Muscle of leg (tissue), 11 donors: ENCODE data around the gene SPATA1. TPM values are rescaled to one million over a fixed set of nuclear protein-coding genes. Genes with fewer than 3 reads are reported as not detected.
"Not testable (repeated sequence)": the region's sequence is repeated elsewhere in the genome, so short reads cannot be mapped to it uniquely, and the experiment has no call there.

Experiments
- DNase-seq: peaks from one replicate; pipeline ENCODE4 v3.0.0; 2013
- H3K27ac ChIP-seq: one replicate; pipeline ENCODE4 v1.5.1; 2013; ENCODE audit warnings: mild to moderate bottlenecking, low read length, control low read depth
- H3K27me3 ChIP-seq: one replicate; pipeline ENCODE4 v1.6.1; 2013; ENCODE audit warnings: low read length; ENCODE audit not compliant: control insufficient read depth, insufficient read depth
- H3K36me3 ChIP-seq: one replicate; pipeline ENCODE4 v1.6.1; 2013; ENCODE audit warnings: low read length; ENCODE audit not compliant: control insufficient read depth, insufficient read depth
- H3K4me1 ChIP-seq: one replicate; pipeline ENCODE4 v1.6.1; 2013; ENCODE audit warnings: low read length; ENCODE audit not compliant: control insufficient read depth, insufficient read depth
- H3K4me3 ChIP-seq: one replicate; pipeline ENCODE4 v1.5.1; 2013; ENCODE audit warnings: low read length, control low read depth
- H3K9me3 ChIP-seq: replicated peaks from 2 replicates; pipeline ENCODE4 v1.6.1; 2013; ENCODE audit warnings: low read depth, low read length; ENCODE audit not compliant: control insufficient read depth
- WGBS: methylation state at CpG from one replicate; pipeline ENCODE4 v1.1.5; 2013; ENCODE audit warnings: missing lambda C conversion rate; ENCODE audit not compliant: insufficient coverage; 5-methylcytosine and 5-hydroxymethylcytosine counted together
- polyA plus RNA-seq, 8 donors: library from polyadenylated mRNA; unstranded; fragments of 120-200 nt; gene quantifications; one replicate each; pipeline versions ENCODE4 v1.2.1 to v1.2.3, GENCODE V29; 2013; ENCODE audit warnings: inconsistent platforms in 1 of 8, low replicate concordance in 1 of 8; ENCODE audit not compliant: insufficient read length in 8 of 8, insufficient read depth in 1 of 8
- total RNA-seq: library from RNA; stranded (reverse); fragments of 120-200 nt; gene quantifications from one replicate; pipeline ENCODE4 v1.2.4, GENCODE V29; 2013

SPATA1 gene
- total and polyA plus RNA-seq, 9 donors: 0.49 to 3.0 (median 1.8) TPM

DNA sequence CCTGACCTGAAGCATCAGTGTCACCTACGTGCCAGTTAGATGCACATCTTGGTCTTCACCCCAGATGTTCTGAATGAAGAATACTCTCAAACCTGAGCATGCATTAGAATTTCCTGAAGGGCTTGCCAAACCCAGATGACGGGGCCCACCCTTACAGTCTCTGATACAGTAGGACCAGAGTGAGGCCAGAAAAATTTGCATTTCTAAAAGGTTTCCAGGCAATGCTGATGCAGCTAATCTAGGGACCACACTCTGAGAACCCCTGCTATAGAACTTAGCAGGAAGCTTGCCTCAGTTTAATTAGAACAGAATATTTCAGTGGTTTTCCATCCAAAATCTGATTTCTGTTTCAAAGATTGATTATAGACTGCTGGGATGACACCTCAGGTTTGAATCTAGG lies 77.9 kb downstream of the SPATA1 start:
- no peak for DNase-seq
- Histone ChIP-seq H3K36me3 (no peaks in the 10 kb centered on the region), H3K4me3 (no peak overlapping the region), H3K27ac (no peak overlapping the region), H3K9me3 (peaks cover 2% of the 10 kb centered on the region), H3K4me1 (no peaks in the 10 kb centered on the region), H3K27me3 (peaks cover 2% of the 10 kb centered on the region)
- WGBS: 69% methylated on average over 2 of the region's 2 CpGs

DNA sequence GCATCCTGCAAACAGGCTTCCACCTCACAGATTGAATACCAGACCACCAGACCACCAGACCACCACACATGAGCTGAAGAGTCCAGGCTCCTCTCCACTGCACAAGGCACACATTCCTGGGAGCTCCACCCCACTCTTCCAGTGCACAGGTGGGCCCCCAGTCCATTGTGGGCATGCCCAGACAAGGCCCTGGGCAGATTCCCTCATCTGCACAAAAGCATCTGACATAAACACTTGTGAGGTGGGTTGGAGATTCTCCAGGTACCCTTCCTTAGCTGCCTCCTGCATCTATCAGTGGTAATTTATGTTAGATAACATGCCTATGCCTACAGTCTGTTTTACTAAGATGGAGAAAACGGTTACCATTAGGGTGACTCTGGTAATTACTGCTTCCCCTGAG lies 79.6 kb downstream of the SPATA1 start:
- no peak for DNase-seq
- H3K4me3 ChIP-seq: no peak overlapping the region
- H3K4me1 ChIP-seq: no peaks in the 10 kb centered on the region
- no peak overlapping the region for H3K27ac ChIP-seq
- no peaks in the 10 kb centered on the region for H3K36me3 ChIP-seq
- H3K27me3 ChIP-seq: peaks cover 4% of the 10 kb centered on the region
- WGBS: 83% methylated on average over 1 of the region's 1 CpG
- peaks cover 2% of the 10 kb centered on the region for H3K9me3 ChIP-seq

- no peak overlapping the region for H3K4me3 ChIP-seq
- H3K27me3 ChIP-seq: peaks cover 4% of the 10 kb centered on the region
- H3K27ac ChIP-seq: no peak overlapping the region
- no peak for DNase-seq
- no peaks in the 10 kb centered on the region for H3K4me1 ChIP-seq
- peaks cover 2% of the 10 kb centered on the region for H3K9me3 ChIP-seq
- no peaks in the 10 kb centered on the region for H3K36me3 ChIP-seq
- no CpG with 5 or more reads among the region's 3 CpGs for WGBS
Measured at GRCh38 chr1:84587099-84587498, 80.9 kb downstream of the SPATA1 start.

GRCh38 chr1:84594959-84595358 lies 88.8 kb downstream of the SPATA1 start:
- not testable (repeated sequence) for H3K36me3 ChIP-seq, H3K27ac ChIP-seq, H3K4me1 ChIP-seq, H3K9me3 ChIP-seq, H3K27me3 ChIP-seq, DNase-seq, H3K4me3 ChIP-seq
- no CpG with 5 or more reads among the region's 2 CpGs for WGBS

- no peaks in the 10 kb centered on the region for H3K36me3 ChIP-seq
- H3K9me3 ChIP-seq: no peaks in the 10 kb centered on the region
- 86% methylated on average over 1 of the region's 1 CpG for WGBS
- H3K27ac ChIP-seq: no peak overlapping the region
- no peak for DNase-seq
- H3K27me3 ChIP-seq: peaks cover 2% of the 10 kb centered on the region
- H3K4me3 ChIP-seq: no peak overlapping the region
- H3K4me1 ChIP-seq: no peaks in the 10 kb centered on the region
Measured at GRCh38 chr1:84597011-84597410, 90.8 kb downstream of the SPATA1 start.

DNA sequence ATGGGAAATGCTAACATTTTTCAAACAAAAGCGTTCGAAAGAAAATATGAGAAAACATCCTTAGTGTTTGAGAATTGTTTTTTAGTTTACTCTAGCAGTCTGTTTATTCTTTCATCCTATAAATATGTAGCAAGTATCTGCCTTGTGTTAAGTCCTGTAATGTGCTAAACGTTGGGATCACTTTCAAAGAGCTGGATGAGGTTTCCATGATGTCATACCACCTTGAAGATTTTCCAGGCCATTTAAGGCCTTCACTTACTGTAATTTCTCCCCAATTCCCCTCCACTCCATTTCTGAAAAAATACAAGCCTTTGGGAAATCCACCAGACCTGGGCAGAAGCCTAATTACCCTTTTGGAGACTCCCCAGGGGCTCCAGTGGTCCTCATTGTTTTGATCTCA lies 92.2 kb downstream of the SPATA1 start:
- no peaks in the 10 kb centered on the region for H3K4me1 ChIP-seq
- peaks cover 3% of the 10 kb centered on the region for H3K27me3 ChIP-seq
- H3K4me3 ChIP-seq: no peak overlapping the region
- H3K9me3 ChIP-seq: no peaks in the 10 kb centered on the region
- no peaks in the 10 kb centered on the region for H3K36me3 ChIP-seq
- no peak overlapping the region for H3K27ac ChIP-seq
- WGBS: no CpG with 5 or more reads among the region's 3 CpGs
- no peak for DNase-seq

DNA sequence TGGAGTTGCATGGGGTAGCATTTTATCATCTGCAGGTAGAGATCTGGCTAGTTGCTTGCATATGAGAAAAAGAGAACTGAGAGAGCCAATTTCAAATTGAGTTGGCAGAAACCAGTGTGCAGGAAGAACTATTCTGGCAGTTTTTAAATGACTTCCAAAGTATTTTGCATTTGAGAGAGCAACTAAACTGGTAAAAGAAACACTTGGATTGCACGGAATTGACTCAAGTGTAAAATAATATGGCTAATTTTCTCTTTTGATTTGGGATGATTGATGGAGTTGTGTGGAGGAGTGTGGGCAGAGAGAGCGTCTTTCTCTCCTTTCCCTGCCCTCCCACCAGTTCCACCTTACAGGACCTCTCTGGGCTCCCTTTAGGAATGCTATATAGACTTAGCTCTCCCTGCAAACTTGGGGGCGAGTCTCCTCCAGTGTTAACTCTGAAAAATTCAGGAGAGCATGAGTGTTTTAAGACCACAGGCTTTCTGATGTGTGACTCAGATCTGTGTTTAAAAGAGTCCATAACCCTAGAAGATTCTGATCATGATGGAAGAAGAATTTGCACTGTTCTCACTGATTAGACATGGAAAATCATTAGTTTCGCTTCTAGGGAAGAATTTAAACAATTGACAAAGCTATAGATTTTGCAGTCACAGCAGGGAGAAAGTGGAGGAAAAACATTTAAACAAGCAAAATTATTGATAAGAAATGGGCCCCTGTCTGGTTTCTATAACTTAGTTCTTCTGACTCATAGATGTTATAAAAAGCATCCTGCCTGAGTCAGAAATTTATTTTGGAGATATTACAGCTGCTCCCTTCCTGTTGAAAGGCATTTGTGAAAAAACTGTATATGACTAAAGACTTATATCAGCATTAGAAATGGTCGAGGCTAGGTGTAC lies 92.9 kb downstream of the SPATA1 start:
- peaks cover 3% of the 10 kb centered on the region for H3K27me3 ChIP-seq
- H3K4me3 ChIP-seq: no peak overlapping the region
- DNase-seq: no peak
- H3K4me1 ChIP-seq: no peaks in the 10 kb centered on the region
- H3K9me3 ChIP-seq: no peaks in the 10 kb centered on the region
- 63% methylated on average over 2 of the region's 5 CpGs for WGBS
- H3K36me3 ChIP-seq: no peaks in the 10 kb centered on the region
- no peak overlapping the region for H3K27ac ChIP-seq

DNA sequence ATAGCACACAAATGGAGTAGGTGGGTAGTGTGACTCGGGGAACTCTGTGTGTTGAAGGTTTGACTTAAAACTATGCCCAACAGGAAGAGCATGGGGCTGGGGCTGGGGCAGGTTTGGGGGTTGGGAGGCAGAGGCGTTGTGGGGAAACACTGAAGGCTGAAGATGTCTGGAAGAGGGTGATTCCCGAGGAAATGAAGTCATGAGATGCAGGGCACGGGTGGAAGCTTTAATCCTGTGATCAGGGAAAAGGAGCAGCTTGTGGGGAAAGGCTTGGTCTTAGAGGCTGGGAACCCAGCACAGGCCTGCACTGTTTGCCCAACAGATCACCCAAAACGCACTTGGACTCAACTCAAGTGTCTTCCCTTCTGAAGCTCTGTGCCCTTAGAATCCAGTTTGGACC lies 94.6 kb downstream of the SPATA1 start:
- H3K27ac ChIP-seq: no peak overlapping the region
- H3K4me3 ChIP-seq: no peak overlapping the region
- 78% methylated on average over 5 of the region's 5 CpGs for WGBS
- H3K4me1 ChIP-seq: no peaks in the 10 kb centered on the region
- H3K36me3 ChIP-seq: no peaks in the 10 kb centered on the region
- peaks cover 6% of the 10 kb centered on the region for H3K27me3 ChIP-seq
- H3K9me3 ChIP-seq: peaks cover 12% of the 10 kb centered on the region
- no peak for DNase-seq

DNA sequence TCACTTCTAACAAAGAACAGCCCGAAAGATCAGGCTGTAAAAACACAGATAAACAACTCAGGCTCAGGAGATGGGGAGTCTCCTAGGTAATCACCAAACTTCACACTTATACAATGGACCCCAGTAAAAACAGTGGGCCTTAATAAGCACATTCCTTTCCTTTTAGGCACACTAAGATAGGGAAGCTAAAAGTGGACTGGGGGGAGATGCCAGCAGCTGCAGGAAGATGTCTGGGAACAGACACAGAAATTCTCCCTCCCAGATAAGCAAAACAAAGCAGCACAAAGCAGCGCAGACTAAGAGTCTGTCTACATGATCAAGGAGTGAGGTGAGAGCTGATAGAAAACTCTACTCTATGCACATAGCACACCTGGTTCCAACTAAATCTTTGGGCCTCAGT lies 97.0 kb downstream of the SPATA1 start:
- Histone ChIP-seq H3K36me3 (no peaks in the 10 kb centered on the region), H3K27me3 (peaks cover 7% of the 10 kb centered on the region), H3K4me1 (no peaks in the 10 kb centered on the region), H3K27ac (no peak overlapping the region), H3K9me3 (peaks cover 22% of the 10 kb centered on the region), H3K4me3 (no peak overlapping the region)
- no CpG with 5 or more reads among the region's 2 CpGs for WGBS
- DNase-seq: no peak

DNA sequence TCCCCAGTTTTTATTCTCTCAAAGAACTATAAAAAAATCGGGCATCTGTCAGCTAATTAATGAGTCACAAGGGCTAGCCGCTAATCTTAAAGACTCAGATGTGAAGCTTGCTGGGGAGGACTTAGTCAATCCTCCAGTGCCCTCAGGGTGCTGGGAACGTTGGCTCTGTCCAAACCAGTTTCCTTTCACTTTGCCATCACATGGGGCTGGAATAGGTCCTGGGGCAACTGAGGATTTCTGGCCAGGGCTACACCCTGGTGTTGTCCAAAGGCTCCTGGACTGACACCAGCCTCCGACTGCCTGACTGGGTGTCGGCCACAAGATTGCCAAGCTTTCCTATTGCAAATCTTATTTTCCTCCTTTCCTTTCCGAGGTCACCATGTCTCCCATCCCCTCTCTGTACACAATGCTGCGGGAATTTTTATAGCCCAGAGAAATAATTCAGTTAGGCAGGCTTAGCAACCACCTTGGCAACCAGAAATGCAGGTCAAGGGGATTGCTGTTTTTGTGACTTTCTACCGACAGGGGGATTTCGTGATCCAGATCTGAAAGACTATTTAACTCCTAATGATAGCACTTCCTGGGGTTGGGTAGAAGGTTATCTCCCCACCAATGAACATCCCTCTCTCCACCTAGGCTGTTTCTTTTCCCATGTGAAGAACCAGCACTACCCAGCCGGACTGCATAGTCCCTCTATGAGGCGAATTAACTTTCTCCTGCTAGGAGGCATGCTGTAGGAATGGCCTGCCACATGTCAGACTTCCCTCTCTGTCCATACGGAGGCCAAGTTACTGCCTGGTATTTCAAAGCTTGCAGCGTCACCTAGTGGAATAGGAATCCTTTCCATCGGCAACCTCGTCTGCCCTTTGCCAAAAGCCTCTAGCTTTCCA lies 98.0 kb downstream of the SPATA1 start:
- no peaks in the 10 kb centered on the region for H3K36me3 ChIP-seq
- H3K27ac ChIP-seq: no peak overlapping the region
- H3K9me3 ChIP-seq: peaks cover 22% of the 10 kb centered on the region
- H3K27me3 ChIP-seq: peaks cover 7% of the 10 kb centered on the region
- DNase-seq: no peak
- 86% methylated on average over 6 of the region's 15 CpGs for WGBS
- no peaks in the 10 kb centered on the region for H3K4me1 ChIP-seq
- H3K4me3 ChIP-seq: no peak overlapping the region
